Trophoblast cell (in vitro differentiated cells and primary cell): Measurements from ENCODE around the gene TSHZ2.
A peak's percentile ranks its signal among the peaks of the same experiment; 100 is the strongest.

ENCODE experiments used
- DNase-seq, 2 donors: peaks; one replicate each; pipeline ENCODE4 v3.0.0-alpha.2; 2016
- H2AFZ ChIP-seq: 2 replicates; pipeline ENCODE4 v1.6.1; 2013; ENCODE audit warnings: low read length, moderate library complexity, mild to moderate bottlenecking; ENCODE audit not compliant: insufficient read depth, poor library complexity
- H2AK5ac ChIP-seq: 2 replicates; pipeline ENCODE4 v1.6.1; 2013; ENCODE audit warnings: mild to moderate bottlenecking, low read length
- H2BK120ac ChIP-seq: 2 replicates; pipeline ENCODE4 v1.6.1; 2013; ENCODE audit warnings: low read length, mild to moderate bottlenecking, moderate library complexity; ENCODE audit not compliant: insufficient read depth, poor library complexity
- H2BK12ac ChIP-seq: 2 replicates; pipeline ENCODE4 v1.6.1; 2013; ENCODE audit warnings: mild to moderate bottlenecking, low read length, moderate library complexity
- H2BK5ac ChIP-seq: 2 replicates; pipeline ENCODE4 v1.6.1; 2013; ENCODE audit warnings: low read length, low read depth, moderate library complexity, mild to moderate bottlenecking; ENCODE audit not compliant: poor library complexity
- H3K14ac ChIP-seq: 2 replicates; pipeline ENCODE4 v1.6.1; 2013; ENCODE audit warnings: mild to moderate bottlenecking, low read length
- H3K18ac ChIP-seq: 2 replicates; pipeline ENCODE4 v1.6.1; 2013; ENCODE audit warnings: mild to moderate bottlenecking, low read length
- H3K23ac ChIP-seq: 2 replicates; pipeline ENCODE4 v1.6.1; 2013; ENCODE audit warnings: low read length
- H3K27ac ChIP-seq: 2 replicates; pipeline ENCODE4 v1.5.1; 2013; ENCODE audit warnings: low read depth, mild to moderate bottlenecking, inconsistent platforms, low read length, moderate library complexity
- H3K27me3 ChIP-seq: 2 replicates; pipeline ENCODE4 v1.6.1; 2013; ENCODE audit warnings: inconsistent platforms, mild to moderate bottlenecking, low read length, moderate library complexity; ENCODE audit not compliant: insufficient read depth
- H3K36me3 ChIP-seq, 2 experiments: 1 replicate in 1 of 2; 2 replicates in 1 of 2; pipeline ENCODE4 v1.6.1; 2013; ENCODE audit warnings: low read length in 2 of 2, mild to moderate bottlenecking in 2 of 2, moderate library complexity in 1 of 2; ENCODE audit not compliant: insufficient read depth in 2 of 2, control insufficient read depth in 1 of 2
- H3K4ac ChIP-seq: 2 replicates; pipeline ENCODE4 v1.6.1; 2013; ENCODE audit warnings: low read depth, mild to moderate bottlenecking, low read length, moderate library complexity
- H3K4me1 ChIP-seq, 2 experiments: 1 replicate in 1 of 2; 2 replicates in 1 of 2; pipeline ENCODE4 v1.6.1; 2013; ENCODE audit warnings: low read length in 2 of 2, mild to moderate bottlenecking in 2 of 2, moderate library complexity in 1 of 2; ENCODE audit not compliant: insufficient read depth in 2 of 2, control insufficient read depth in 1 of 2
- H3K4me2 ChIP-seq: 2 replicates; pipeline ENCODE4 v1.6.1; 2013; ENCODE audit warnings: inconsistent platforms, mild to moderate bottlenecking, low read length, moderate library complexity
- H3K4me3 ChIP-seq: 2 replicates; pipeline ENCODE4 v1.5.1; 2013; ENCODE audit warnings: mild to moderate bottlenecking, low read depth, low read length, inconsistent platforms
- H3K79me1 ChIP-seq: one replicate; pipeline ENCODE4 v1.6.1; 2013; ENCODE audit warnings: low read length
- H3K79me2 ChIP-seq: 2 replicates; pipeline ENCODE4 v1.6.1; 2013; ENCODE audit warnings: low read length, mild to moderate bottlenecking; ENCODE audit not compliant: control insufficient read depth, insufficient read depth, poor library complexity
- H3K9ac ChIP-seq: 2 replicates; pipeline ENCODE4 v1.6.1; 2013; ENCODE audit warnings: mild to moderate bottlenecking, low read length
- H3K9me3 ChIP-seq: 2 replicates; pipeline ENCODE4 v1.6.1; 2013; ENCODE audit warnings: low read depth, mild to moderate bottlenecking, control low read depth, inconsistent platforms, low read length; ENCODE audit not compliant: insufficient read depth
- H4K12ac ChIP-seq: 2 replicates; pipeline ENCODE4 v1.6.1; 2013; ENCODE audit warnings: low read depth, mild to moderate bottlenecking, low read length, moderate library complexity
- H4K8ac ChIP-seq: 2 replicates; pipeline ENCODE4 v1.6.1; 2013; ENCODE audit warnings: low read depth, mild to moderate bottlenecking, low read length, moderate library complexity
- H4K91ac ChIP-seq: one replicate; pipeline ENCODE4 v1.6.1; 2013; ENCODE audit warnings: low read depth, mild to moderate bottlenecking, low read length, moderate library complexity
- WGBS: extraction: QIAGEN DNeasy Blood & Tissue Kit; methylation state at CpG from one replicate; pipeline ENCODE4 v1.1.7; 2013; ENCODE audit warnings: missing lambda C conversion rate; ENCODE audit not compliant: insufficient read length, insufficient coverage; ENCODE audit errors: extremely low coverage; 5-methylcytosine and 5-hydroxymethylcytosine counted together

Gene TSHZ2

GRCh38 chr20:53079828-53080686 lies 107.9 kb downstream of the TSHZ2 start:
- Histone ChIP-seq H2AK5ac (no peak overlapping the region), H3K4me2 (no peak overlapping the region), H2AFZ (no peak overlapping the region), H3K79me1 (peaks cover 1% of the 10 kb centered on the region), H3K27me3 (no peaks in the 10 kb centered on the region), H3K9me3 (no peaks in the 10 kb centered on the region), H3K79me2 (no peaks in the 10 kb centered on the region), H2BK12ac (peak overlapping the region; percentile 18), H3K27ac (no peak overlapping the region), H3K4ac (no peak overlapping the region), H3K23ac (no peak overlapping the region), H3K9ac (no peak overlapping the region), H3K4me3 (no peak overlapping the region), H3K18ac (no peak overlapping the region), H4K91ac (no peak overlapping the region), H3K36me3 (no peaks in the 10 kb centered on the region), H3K14ac (no peak overlapping the region), H3K4me1 (peaks cover 0 to 3% of the 10 kb centered on the region in 2 experiments), H2BK120ac (no peak overlapping the region), H4K12ac (no peak overlapping the region), H2BK5ac (no peak overlapping the region), H4K8ac (no peak overlapping the region)
- WGBS, result no CpG with 5 or more reads among the region's 10 CpGs
- DNase-seq, result no peak

- Histone ChIP-seq H2BK5ac (no peak overlapping the region), H3K9ac (no peak overlapping the region), H3K27me3 (no peaks in the 10 kb centered on the region), H3K4me1 (peaks cover 0 to 3% of the 10 kb centered on the region in 2 experiments), H3K4me2 (no peak overlapping the region), H2BK12ac (peak overlapping the region; percentile 18), H3K27ac (no peak overlapping the region), H3K23ac (no peak overlapping the region), H3K79me2 (no peaks in the 10 kb centered on the region), H3K36me3 (no peaks in the 10 kb centered on the region), H3K4me3 (no peak overlapping the region), H2AK5ac (no peak overlapping the region), H3K9me3 (no peaks in the 10 kb centered on the region), H3K79me1 (peaks cover 1% of the 10 kb centered on the region), H3K4ac (no peak overlapping the region), H3K18ac (no peak overlapping the region), H2BK120ac (no peak overlapping the region), H4K8ac (no peak overlapping the region), H2AFZ (no peak overlapping the region), H4K91ac (no peak overlapping the region), H4K12ac (no peak overlapping the region), H3K14ac (no peak overlapping the region)
- no CpG with 5 or more reads among the region's 9 CpGs for WGBS
- DNase-seq, result no peak
Measured at GRCh38 chr20:53080687-53080962, 108.5 kb downstream of the TSHZ2 start.

GRCh38 chr20:53080969-53081871 lies 109.1 kb downstream of the TSHZ2 start:
- Histone ChIP-seq H3K18ac (no peak overlapping the region), H3K4me3 (no peak overlapping the region), H3K9ac (no peak overlapping the region), H3K79me1 (peaks cover 1% of the 10 kb centered on the region), H3K14ac (no peak overlapping the region), H4K8ac (no peak overlapping the region), H3K36me3 (no peaks in the 10 kb centered on the region), H4K91ac (no peak overlapping the region), H2BK12ac (no peak overlapping the region), H2AFZ (no peak overlapping the region), H2BK5ac (no peak overlapping the region), H4K12ac (no peak overlapping the region), H3K9me3 (no peaks in the 10 kb centered on the region), H3K4me2 (no peak overlapping the region), H3K79me2 (no peaks in the 10 kb centered on the region), H3K27ac (no peak overlapping the region), H3K23ac (no peak overlapping the region), H3K4ac (no peak overlapping the region), H2AK5ac (no peak overlapping the region), H3K27me3 (no peaks in the 10 kb centered on the region), H3K4me1 (peaks cover 0 to 3% of the 10 kb centered on the region in 2 experiments), H2BK120ac (no peak overlapping the region)
- WGBS, result no CpG with 5 or more reads among the region's 10 CpGs
- DNase-seq, result peak in 1 of 2 donors; percentile 29

- no peaks in the 10 kb centered on the region for H3K9me3 ChIP-seq
- no peak overlapping the region for H3K23ac ChIP-seq
- H3K4me3 ChIP-seq, result no peak overlapping the region
- no peaks in the 10 kb centered on the region for H3K27me3 ChIP-seq
- H3K9ac ChIP-seq, result no peak overlapping the region
- WGBS, result no CpG with 5 or more reads among the region's 10 CpGs
- no peak overlapping the region for H2AFZ ChIP-seq
- peaks cover 1% of the 10 kb centered on the region for H3K79me1 ChIP-seq
- H4K12ac ChIP-seq, result no peak overlapping the region
- H2BK12ac ChIP-seq, result no peak overlapping the region
- H3K18ac ChIP-seq, result no peak overlapping the region
- H2BK120ac ChIP-seq, result no peak overlapping the region
- H2AK5ac ChIP-seq, result no peak overlapping the region
- H3K4me1 ChIP-seq, result peaks cover 0 to 3% of the 10 kb centered on the region in 2 experiments
- H3K27ac ChIP-seq, result no peak overlapping the region
- no peak overlapping the region for H3K4me2 ChIP-seq
- H4K8ac ChIP-seq, result no peak overlapping the region
- H2BK5ac ChIP-seq, result no peak overlapping the region
- H3K36me3 ChIP-seq, result no peaks in the 10 kb centered on the region
- no peak overlapping the region for H4K91ac ChIP-seq
- no peaks in the 10 kb centered on the region for H3K79me2 ChIP-seq
- no peak overlapping the region for H3K14ac ChIP-seq
- no peak overlapping the region for H3K4ac ChIP-seq
- DNase-seq, result peak in 1 of 2 donors; percentile 11
Measured at GRCh38 chr20:53081916-53082863, 110.0 kb downstream of the TSHZ2 start.
